NCI-H187 treated with DMSO at 0.1 percent for 48 hours (cell line): ENCODE measurements around the gene SCGB1C2.
"Not testable (repeated sequence)": the region's sequence is repeated elsewhere in the genome, so short reads cannot be mapped to it uniquely, and the experiment has no call there.

Experiments
- DNase-seq: peaks from one replicate; lab custom pipeline; 2025; lab: John Stamatoyannopoulos, UW

SCGB1C2 gene

GRCh38 chr17:137166-137807 lies at the start of gene SCGB1C2:
Gene SCGB1C2, plus strand, starts transcription at chr17:137569. Its CDS starts 22 bp downstream, at chr17:137591.
- not testable (repeated sequence) for DNase-seq

- not testable (repeated sequence) for DNase-seq
These were observed 24.3 kb upstream of the SCGB1C2 start for GRCh38 chr17:113111-113510.

- DNase-seq, result not testable (repeated sequence)
These were observed 18.9 kb upstream of the SCGB1C2 start for GRCh38 chr17:118339-118917.

- not testable (repeated sequence) for DNase-seq
These were observed 3.4 kb upstream of the SCGB1C2 start for GRCh38 chr17:133932-134331.

GRCh38 chr17:134332-134785 lies 3.0 kb upstream of the SCGB1C2 start:
- DNase-seq, result not testable (repeated sequence)

DNA sequence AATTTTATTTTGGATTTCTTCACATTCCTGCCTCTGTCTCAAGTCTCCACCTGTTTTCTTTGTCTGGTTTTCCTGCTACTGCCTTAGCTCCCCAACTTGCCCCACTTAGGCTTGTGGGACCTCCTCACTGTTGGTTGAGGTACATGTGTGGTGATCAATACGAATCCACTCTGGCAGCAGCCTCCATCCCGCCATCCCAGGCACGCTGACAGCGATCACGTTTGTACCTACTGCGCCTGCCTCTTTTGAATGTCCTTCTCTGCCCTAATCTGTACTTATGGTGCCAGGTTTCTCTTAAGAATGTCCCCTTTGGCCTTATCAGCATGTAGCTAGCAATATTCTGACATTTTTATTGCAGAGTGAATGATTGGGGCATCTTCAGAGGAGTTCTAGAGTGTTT lies 2.3 kb upstream of the SCGB1C2 start:
- not testable (repeated sequence) for DNase-seq

GRCh38 chr17:135895-136294 lies 1.5 kb upstream of the SCGB1C2 start:
- DNase-seq, result not testable (repeated sequence)

DNA sequence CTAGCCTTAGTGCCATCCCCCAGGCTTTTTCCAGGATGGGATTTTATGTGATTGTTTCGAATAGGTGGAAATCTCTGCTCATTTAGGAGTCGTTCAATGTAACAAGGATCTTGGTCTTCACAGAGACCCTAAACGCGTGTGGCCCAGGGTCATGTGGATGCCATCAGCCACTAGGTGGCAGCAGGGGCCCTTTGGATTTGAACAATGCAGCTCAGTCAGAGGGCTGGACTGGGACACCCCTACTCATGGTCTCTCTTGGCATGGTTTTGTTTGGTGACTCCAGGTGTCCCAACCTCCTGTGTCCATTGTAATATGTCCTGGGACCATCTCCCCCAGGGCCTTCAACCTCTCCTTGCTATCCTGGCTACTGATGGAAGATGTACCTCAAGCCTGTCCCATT lies 838 bp upstream of the SCGB1C2 start:
- not testable (repeated sequence) for DNase-seq

DNA sequence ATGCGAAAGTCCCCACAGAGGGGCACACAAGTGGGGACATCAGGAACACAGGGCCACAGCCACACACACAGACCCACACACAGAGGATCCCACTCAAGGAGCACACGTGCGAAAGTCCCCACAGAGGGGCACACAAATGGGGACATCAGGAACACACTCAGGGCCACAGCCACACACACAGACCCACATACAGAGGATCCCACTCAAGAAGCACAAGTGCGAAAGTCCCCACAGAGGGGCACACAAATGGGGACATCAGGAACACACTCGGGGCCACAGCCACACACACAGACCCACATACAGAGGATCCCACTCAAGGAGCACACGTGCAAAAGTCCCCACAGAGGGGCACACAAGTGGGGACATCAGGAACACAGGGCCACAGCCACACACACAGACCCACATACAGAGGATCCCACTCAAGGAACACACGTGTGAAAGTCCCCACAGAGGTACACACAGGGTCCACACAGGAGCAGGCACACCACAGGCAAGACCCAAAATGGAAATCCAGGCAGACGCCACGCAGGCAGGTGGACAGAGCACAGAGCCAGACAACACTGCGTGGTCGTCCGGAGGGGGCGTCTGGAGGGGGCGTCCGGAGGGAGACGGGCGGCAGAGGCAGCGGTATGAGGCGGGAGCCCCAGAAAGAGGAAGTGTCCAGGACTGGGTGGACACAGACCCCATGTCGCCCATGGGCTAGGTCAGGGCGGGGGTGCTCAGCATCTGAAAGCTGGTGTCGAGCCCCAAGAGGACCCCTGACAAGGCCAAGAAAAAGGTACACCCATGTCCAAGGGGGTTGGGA lies 2.2 kb downstream of the SCGB1C2 start:
- DNase-seq, result not testable (repeated sequence)

- DNase-seq, result no peak
These were observed 4.8 kb downstream of the SCGB1C2 start for GRCh38 chr17:142102-142661.

DNA sequence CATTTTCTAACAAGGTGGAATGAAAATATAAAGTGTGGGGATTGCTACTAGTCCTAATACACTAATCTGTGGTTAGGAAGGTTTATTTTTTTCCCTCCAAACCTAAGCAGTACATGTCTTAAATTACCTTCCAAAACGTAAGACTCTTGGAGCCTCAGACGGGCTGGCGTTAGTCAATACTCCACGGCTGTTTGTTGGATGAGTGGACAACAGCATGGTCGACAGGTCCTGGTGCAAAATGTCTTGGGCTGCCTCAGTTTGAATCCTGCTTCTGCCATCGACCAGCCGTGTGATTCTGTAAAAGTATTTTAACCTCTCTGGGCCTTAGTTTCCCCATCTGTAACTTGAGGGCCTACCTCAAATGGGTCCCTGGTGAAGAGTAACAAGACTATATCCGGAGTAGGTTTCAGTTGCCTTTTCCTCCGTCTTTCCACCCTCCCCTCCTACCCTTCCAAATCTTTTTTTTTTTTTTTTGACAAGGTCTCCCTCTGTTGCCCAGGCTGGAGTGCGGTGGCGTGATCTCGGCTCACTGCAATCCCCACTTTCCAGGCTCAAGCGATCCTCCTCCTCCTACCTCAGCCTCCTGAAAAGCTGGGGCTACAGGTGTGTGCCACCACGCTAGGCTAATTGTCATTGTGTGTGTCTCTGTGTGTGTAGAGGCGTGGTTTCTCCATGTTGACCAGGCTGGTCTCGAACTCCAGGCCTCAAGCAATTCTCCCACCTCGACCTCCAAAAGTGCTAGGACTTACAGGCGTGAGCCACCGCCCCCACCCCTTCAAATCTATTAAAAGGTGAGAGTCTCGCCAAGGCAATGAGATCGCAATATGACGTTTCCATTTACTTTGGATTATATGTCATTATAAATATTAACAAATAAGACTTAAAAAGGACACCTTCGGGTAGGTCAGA lies 5.8 kb downstream of the SCGB1C2 start:
- no peak for DNase-seq

GRCh38 chr17:143785-144281 lies 6.5 kb downstream of the SCGB1C2 start:
- no peak for DNase-seq

DNA sequence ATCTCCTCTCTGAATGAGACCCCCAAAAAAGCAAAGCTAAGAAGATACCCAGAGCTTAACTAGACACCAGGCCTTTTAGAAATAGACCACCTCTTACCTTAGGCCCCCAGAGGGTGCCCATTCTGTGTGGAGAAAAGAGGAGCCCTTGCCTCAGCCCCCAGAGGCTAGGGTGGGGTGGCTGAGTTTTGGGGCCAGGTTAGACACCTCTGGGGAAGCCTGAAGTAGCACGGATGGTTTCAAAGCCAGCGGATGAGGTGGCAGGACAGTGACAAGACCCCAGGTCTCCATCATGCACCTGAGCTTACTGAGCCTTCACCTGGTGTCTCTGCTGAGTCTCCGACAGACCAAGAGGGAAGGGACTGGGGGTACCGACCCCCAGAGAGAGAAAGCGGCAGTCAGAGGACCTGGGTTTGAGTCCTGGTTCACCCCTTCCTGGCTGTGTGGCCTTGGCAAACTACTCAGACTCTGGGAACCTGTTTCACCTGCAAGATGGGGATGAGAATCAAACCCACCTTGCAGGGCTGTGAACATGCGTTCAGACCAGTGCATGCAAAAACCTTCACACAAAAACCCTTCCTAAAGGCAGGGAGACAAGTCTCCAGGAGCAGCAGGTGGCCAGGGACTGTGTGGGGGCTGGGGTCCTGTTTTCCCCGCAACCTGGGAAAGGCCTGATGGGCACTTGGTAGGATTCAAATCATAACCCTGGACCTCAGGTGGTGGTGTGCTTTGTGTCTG lies 7.7 kb downstream of the SCGB1C2 start:
- no peak for DNase-seq

- no peak for DNase-seq
These were observed 8.5 kb downstream of the SCGB1C2 start for GRCh38 chr17:145671-146541.

DNA sequence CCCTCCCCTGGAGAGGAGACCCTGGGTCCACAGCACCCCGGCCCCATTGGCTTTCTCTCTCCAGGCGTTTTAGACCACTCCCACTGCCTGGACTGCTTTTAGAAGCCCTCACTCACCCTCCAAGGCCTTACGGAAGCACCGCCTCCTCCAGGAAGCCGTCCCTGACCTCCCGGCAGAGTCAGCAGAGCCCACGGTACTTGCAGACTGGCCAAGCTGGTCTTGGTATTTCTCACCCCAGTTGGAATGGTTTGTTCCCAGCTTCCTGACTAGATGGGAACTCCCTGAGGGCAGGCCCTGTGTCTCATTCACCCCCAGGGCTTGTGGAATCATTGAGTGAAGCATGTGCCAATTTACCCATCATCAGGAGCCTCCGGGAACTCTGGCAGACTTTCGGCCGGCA lies 9.2 kb downstream of the SCGB1C2 start:
- DNase-seq, result no peak

DNA sequence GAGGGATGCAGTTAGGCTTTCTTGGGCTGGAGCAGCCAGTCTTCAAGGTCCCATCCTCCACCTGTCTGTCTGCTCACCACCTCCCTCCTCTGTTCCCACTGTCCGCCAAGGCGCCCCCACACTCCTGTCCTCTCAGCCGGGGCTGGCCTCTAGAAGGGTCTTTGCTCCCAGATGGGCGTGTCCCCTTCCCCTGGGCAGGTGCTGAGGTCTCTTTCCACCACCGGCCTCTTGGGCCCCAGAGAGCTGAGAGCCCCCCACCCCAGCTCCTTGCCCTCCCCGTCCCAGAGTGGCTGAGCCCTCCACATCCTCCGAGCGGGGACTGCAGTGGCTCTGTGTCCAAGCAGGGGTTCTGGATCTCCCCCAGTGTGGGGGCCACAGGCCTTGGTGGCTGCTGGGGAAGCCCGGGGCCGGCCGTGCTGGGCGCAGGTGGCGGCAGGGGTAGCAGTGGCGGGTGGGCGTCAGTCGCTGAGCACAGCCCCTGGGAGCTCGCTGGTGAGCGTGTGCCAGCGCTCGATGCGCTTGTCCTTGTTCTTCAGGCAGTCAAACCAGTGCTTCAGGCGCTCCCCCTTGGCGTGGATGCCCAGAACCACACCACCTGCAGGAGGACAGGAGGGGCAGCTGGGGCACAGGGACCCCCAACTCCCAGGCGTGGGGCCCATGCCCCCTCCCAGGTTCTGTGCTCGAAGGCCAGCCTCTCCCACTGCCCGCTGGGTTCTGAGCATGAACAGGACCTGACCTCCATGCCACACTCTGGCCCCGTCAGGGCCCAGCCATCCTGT lies 9.8 kb downstream of the SCGB1C2 start:
- DNase-seq, result no peak

GRCh38 chr17:147796-148740 lies 10.7 kb downstream of the SCGB1C2 start:
- no peak for DNase-seq

DNA sequence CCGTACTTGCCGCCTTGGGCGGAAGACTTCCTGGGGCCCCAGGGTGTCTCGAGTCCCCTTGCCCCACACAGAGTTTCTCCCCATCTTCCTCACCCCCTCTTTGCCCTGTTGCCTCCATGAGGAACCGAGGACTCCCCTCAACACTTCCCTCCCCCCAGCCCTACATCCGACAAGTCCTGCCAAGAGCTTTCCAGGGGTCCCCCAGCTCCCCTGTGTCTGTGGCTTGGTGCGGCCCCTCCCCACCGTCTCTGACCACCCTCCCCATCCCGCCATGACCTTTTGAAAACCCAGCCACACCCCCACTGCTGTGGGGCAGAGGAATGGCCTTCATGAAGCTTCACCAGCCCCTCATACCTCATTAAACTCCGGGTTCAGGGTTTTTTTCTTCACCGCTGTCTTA lies 11.4 kb downstream of the SCGB1C2 start:
- DNase-seq, result no peak
